Mucosa of stomach (tissue), 1 donor: ENCODE results near the gene SCLY.

ENCODE experiments used
- H3K27me3 ChIP-seq: one replicate; pipeline ENCODE4 v1.7.0; 2013; ENCODE audit warnings: mild to moderate bottlenecking, low read length; ENCODE audit not compliant: control insufficient read depth, insufficient read depth
- H3K36me3 ChIP-seq: one replicate; pipeline ENCODE4 v1.7.0; 2013; ENCODE audit warnings: low read length; ENCODE audit not compliant: control insufficient read depth, insufficient read depth
- H3K4me1 ChIP-seq: one replicate; pipeline ENCODE4 v1.7.0; 2013; ENCODE audit warnings: mild to moderate bottlenecking, low read length; ENCODE audit not compliant: control insufficient read depth, insufficient read depth
- H3K4me3 ChIP-seq: one replicate; pipeline ENCODE4 v1.7.0; 2013; ENCODE audit warnings: low read length
- H3K9ac ChIP-seq: one replicate; pipeline ENCODE4 v1.7.0; 2013; ENCODE audit warnings: mild to moderate bottlenecking, low read length, moderate library complexity
- H3K9me3 ChIP-seq: one replicate; pipeline ENCODE4 v1.7.0; 2013; ENCODE audit warnings: mild to moderate bottlenecking, low read length, moderate library complexity; ENCODE audit not compliant: control insufficient read depth
- donor health status: Pancreatic carcinoma.

Gene SCLY

DNA sequence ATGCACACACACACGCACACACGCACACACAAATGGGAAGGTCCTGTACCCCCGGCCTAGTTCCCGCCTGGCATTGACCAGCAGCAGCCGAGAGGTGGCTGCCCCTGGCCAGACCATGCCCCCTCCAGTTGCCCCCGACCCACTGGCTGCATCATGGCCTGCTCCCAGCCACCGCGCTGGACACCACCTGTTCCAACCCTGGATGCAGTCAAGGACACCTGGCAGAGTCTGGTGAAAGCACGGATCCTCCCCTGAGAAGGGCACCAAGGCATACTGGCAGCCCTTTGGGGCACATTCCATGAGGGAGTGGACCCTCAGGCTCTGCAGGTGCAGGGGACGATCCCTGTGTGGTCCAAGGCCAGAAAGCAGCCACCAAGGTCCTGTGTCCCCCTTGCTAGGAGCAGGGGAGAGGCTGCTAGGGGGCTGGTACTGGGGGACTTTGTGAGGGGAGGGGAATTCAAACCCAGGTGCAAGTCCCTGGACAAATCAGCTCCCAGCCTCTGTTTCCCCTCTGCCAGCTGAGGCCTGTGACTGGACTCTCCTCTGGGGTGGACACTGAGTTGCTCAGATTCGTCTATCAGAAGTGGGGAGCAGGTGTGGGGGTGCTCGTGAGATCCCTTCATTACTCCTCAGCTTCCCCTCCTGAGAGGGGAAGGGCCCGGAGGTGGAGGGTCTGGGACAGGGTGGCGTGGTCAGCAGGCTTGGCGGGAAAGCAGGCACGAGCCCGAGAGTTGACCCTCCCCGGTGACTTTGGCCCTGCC lies 42.8 kb downstream of the SCLY start:
- Histone ChIP-seq H3K27me3 (peaks cover 11% of the 10 kb centered on the region), H3K4me1 (peaks cover 23% of the 10 kb centered on the region)

DNA sequence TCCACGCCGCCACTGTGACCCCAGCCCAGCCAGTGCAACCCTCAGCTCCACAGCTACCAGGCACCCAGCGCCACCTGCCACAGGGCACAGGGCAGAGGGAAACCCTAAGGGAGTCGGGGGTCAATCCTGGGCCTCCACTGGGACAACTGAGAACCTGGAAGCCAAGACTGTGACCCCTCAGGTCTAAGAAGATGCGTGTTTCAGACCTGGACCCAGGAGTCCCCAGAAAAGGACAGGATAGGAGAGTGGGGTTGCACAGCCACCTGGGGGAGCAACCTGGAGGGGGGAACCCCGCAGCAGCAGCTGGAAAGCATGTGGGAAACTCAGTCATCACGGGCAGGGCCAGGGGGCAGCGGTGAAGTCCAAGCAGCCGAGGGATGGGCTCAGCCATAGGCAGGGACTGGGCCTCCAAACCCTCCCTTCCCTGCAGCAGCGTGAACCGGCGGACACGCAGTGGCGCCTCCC lies 43.5 kb downstream of the SCLY start:
- no peaks in the 10 kb centered on the region for H3K36me3 ChIP-seq
- H3K9ac ChIP-seq = no peak overlapping the region
- no peak overlapping the region for H3K4me3 ChIP-seq
- no peaks in the 10 kb centered on the region for H3K9me3 ChIP-seq
- H3K27me3 ChIP-seq = peaks cover 11% of the 10 kb centered on the region
- peaks cover 17% of the 10 kb centered on the region for H3K4me1 ChIP-seq

More for the DNA sequence above, 42.8 kb downstream of the SCLY start:
- Histone ChIP-seq H3K9me3 (no peaks in the 10 kb centered on the region), H3K36me3 (no peaks in the 10 kb centered on the region), H3K4me3 (no peak overlapping the region), H3K9ac (no peak overlapping the region)

DNA sequence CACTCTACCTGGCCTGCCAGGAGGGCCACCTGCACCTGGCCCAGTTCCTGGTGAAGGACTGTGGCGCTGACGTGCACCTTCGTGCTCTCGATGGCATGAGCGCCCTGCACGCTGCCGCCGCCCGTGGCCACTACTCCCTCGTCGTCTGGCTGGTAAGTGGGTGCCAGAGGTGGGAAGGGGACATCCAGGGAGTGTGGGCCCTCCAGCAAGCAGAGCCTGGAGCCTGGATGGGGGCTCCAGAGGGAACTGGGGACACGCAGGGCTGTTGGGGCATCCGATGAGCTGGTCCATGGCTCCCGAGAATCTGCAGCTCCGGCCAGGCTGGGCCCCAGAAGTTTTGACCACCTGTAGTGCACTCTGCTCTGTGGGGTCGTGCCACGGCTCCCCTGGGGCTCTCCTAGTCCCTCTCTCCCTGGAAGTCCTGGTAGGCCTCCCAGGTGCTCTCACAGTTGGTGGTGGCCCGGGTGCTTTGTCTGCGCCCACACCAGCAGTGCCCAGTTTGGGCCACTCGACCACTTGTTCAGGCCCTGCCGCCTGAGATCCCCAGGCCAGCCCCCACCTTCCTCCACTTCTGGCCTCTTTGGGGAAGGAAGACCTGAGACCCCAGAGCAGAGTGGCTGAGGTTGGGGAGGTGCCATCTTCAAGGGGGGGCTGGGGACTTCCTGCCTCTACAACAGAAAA lies 44.0 kb downstream of the SCLY start:
- H3K4me1 ChIP-seq = peaks cover 15% of the 10 kb centered on the region
- no peaks in the 10 kb centered on the region for H3K36me3 ChIP-seq
- H3K9ac ChIP-seq = no peak overlapping the region
- H3K4me3 ChIP-seq = no peak overlapping the region
- peaks cover 11% of the 10 kb centered on the region for H3K27me3 ChIP-seq
- H3K9me3 ChIP-seq = no peaks in the 10 kb centered on the region

DNA sequence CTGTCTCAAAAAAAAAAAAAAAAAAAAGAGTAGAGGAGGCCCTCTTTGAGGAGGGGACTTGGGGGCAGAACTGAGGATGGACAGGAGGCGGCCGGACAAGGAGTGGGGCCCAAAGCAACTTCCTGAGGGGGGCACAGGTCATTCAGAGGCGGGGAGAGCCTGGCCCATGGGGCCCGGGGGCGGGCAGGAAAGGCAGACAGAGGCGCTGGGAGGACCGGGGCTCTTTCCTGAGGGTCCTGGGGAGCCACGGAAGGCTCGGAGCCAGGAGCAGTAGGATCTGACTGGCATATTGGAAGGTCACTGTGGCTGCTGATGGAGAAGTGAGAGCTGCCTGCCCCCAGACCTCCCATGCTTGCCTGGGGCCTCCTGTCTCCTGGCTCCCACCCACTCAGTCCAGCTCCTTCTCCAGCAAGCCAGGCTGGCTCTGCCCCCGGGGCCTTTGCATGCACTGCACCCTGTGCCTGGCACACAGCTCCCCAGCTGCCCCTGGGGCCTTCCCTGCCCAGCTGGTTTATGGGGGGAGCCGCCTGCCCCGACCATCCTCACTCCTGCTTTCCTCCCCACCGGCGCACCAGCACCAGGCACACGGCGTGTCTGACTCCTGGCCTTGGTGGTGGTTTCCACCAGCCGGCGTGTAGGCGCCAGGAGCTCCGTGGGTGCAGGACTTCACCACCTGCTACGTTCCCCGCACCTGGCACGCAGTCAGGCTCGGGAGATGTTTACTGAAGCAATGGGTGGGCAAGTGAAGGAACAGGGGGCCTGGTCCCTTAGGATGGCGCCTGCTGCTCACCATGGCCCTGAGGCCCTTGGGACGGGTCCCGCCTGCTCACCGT lies 44.9 kb downstream of the SCLY start:
- Histone ChIP-seq H3K9me3 (no peaks in the 10 kb centered on the region), H3K4me1 (peaks cover 15% of the 10 kb centered on the region), H3K36me3 (no peaks in the 10 kb centered on the region), H3K4me3 (no peak overlapping the region), H3K9ac (no peak overlapping the region), H3K27me3 (peaks cover 11% of the 10 kb centered on the region)

DNA sequence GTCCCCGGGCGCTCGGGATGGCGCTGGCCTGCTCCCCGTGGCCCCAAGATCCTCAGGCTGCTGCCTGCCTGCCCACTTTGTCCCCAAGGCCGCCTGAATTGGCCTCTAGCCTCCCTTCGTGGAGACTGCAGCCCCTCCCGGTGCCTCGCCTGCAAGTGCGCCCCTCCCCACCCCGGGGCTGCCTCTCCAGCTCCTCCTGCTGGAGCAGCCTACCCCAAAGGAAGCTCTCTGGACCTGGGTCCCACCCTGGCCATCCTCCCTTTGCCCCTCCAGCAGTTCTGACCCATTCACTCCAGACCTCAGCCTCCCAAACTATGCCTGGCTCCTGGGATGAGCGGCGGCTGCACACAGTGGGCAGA lies 45.5 kb downstream of the SCLY start:
- Histone ChIP-seq H3K4me1 (peaks cover 15% of the 10 kb centered on the region), H3K9ac (no peak overlapping the region), H3K9me3 (no peaks in the 10 kb centered on the region), H3K36me3 (no peaks in the 10 kb centered on the region), H3K27me3 (peaks cover 11% of the 10 kb centered on the region), H3K4me3 (no peak overlapping the region)

DNA sequence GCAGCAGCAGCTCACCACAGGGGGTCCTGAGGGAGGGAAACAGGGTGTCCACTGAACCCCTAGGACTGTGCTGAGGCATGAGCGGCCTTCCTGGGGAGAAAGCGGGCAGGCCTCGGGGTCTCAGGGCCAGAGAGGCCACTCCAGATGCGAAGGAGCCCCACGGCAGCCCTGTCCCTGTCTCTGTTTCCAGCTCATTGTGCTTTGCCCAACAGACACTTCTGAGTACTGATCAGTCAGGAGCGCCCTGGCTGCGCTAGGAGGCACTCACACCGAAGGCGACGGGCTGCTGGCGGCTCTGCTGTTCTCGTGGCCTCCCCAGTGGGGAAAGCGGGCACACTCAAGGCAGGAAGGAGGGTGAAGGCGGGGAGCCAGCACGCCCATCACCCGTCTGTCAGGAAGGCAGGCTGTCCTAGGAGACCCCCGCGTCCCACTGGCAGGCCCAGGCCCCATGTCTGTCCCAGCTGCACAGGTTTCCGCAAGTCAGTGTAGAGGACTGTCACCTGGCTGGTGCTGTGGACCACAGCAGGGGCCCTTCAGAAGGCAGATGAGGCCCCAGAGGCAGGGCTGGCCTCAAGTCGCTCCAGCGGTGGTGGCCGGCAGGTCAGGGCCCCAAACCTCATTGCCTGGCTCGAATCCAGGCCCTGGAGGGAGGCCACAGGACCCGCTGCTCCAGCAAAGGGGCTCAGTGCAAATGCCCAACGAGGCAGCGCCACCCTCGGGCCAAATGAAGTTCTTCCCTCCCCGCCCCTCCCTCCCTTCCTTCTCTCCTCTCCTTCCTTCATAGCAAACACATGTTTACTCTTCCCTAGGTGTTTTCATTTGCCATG lies 46.1 kb downstream of the SCLY start:
- H3K36me3 ChIP-seq = no peaks in the 10 kb centered on the region

DNA sequence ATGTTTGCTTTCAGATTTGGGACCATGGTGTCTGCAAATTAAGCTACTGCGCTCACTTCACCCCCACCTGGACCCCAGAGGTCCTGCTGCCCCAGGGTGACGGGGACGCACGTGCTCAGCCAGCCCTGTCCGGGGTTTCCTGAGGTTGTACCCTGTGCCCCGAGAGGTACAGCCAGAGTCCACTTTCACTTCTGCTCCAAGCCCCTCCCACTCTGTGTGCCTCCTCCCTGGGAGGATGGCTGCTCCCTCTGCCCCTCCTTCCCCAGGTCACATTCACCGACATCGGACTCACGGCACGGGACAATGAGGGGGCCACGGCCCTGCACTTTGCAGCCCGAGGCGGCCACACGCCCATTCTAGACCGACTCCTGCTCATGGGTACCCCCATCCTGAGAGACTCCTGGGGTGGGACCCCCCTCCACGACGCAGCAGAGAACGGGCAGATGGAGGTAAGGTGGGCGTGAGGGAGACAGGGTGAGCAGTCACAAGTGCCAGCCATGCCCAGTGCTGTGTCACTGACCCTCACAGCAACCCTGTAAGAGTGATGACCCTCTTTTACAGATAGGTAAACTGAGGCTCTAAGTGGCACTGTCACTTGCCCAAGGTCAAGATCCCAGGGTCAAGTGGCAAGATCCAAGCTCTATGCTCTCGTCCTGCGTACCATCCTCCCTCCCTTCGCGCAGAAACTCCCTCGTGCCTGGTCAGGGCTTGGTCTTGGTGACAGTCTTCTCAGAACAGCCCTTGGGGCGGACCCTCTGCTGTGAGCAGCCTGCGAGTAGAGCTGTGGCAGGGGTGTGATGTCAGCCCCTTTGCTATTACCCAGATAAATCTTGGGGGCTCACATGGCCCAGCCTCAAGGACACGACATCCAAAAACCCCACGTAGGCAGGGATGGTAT lies 47.0 kb downstream of the SCLY start:
- H3K9me3 ChIP-seq = no peaks in the 10 kb centered on the region
- peak overlapping the region; percentile 46 for H3K4me3 ChIP-seq
- H3K9ac ChIP-seq = peak overlapping the region; percentile 34

More for the DNA sequence above, 46.1 kb downstream of the SCLY start:
- H3K27me3 ChIP-seq = peaks cover 11% of the 10 kb centered on the region
- peak overlapping the region; percentile 46 for H3K4me3 ChIP-seq
- H3K4me1 ChIP-seq = peaks cover 15% of the 10 kb centered on the region
- H3K9me3 ChIP-seq = no peaks in the 10 kb centered on the region
- peak overlapping the region; percentile 34 for H3K9ac ChIP-seq

DNA sequence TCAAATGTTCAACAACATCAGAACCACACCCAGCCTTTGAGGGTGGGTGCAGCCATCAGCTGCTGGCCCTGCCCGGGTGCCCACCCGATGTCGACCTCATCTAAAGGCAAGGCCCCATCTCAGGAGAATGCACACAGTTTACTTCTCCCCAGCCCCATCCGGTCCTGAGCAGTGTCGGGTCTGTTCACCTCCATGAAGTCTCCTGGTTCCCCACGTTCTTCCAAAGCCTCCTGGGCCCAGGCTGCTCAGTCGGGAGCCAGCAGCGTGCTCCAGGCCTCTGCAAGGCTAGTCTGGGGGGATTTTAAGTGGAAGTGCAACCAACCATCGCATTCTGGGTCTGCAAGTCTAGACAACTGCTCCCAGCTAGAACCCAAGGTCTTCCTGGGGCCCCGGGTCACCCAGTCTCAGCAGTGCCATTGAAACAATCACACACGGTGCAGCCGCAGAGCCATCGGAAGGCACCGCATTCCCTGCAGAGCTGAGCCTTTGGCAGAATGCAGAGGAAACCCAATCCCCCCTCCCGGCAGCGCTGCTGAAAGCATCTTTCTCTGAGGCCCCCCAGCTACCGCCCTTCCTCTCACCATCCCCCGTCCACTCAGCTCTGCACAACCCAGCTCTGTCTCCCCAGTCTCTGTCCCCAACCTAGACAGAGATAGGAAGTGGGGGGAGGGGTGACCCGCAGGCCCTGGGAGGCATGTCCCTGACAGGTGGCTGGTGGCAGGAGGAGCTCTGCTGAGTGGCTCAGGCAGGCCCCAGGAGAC lies 47.8 kb downstream of the SCLY start:
- Histone ChIP-seq H3K4me1 (peaks cover 15% of the 10 kb centered on the region), H3K9me3 (no peaks in the 10 kb centered on the region), H3K4me3 (no peak overlapping the region), H3K9ac (no peak overlapping the region), H3K27me3 (peaks cover 11% of the 10 kb centered on the region), H3K36me3 (no peaks in the 10 kb centered on the region)

More for the DNA sequence above, 47.0 kb downstream of the SCLY start:
- H3K36me3 ChIP-seq = no peaks in the 10 kb centered on the region
- H3K4me1 ChIP-seq = peaks cover 15% of the 10 kb centered on the region
- peaks cover 11% of the 10 kb centered on the region for H3K27me3 ChIP-seq

DNA sequence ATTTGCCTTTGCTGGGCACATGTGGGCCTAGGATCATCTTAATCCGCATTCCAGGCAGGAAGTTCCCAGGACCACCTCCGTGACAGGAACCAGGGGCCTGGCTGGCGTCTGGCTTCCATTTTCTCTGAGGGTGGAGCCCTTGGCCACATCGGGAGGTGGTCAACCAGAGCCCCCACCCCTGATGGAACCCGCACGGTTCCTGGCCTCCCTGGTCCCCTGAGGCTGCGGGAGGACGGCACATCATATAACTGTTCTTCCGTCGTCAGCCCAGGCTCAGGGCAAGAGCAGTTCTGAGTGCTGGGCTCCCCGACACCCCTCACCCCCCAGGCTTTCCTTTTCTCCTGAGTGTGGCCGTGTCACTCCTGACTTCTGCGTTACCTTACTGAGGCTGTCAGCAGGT lies 52.8 kb downstream of the SCLY start:
- Histone ChIP-seq H3K4me1 (no peaks in the 10 kb centered on the region), H3K4me3 (no peak overlapping the region), H3K9ac (no peak overlapping the region), H3K36me3 (no peaks in the 10 kb centered on the region), H3K27me3 (no peaks in the 10 kb centered on the region), H3K9me3 (no peaks in the 10 kb centered on the region)

DNA sequence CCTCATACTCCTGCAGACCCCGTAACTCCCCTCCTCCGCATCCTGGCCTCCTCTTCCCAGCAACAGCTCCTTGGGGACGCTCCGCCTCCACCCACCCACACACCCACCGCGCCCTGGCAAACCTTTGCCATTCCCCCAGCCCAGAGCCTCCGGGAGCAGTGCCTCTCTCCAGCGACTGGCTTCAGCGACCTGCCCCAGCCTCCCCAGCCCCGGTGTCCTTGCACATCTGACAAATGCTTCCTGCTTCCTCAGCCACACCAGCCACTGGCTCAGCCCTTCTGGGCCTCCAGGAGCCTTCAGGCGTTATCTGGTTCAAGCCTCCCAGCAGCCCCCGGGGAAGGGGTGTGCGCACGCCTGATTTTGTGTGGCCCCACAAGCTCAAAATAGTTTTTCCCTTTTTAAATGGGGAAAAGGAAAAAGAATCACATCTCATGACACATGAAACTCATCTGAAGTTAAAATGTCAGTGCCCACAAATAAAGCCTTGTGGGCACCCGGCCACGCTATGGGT lies 53.6 kb downstream of the SCLY start:
- H3K9me3 ChIP-seq = no peaks in the 10 kb centered on the region
- no peaks in the 10 kb centered on the region for H3K4me1 ChIP-seq
- H3K36me3 ChIP-seq = no peaks in the 10 kb centered on the region
- H3K4me3 ChIP-seq = no peak overlapping the region
- no peaks in the 10 kb centered on the region for H3K27me3 ChIP-seq
- H3K9ac ChIP-seq = no peak overlapping the region
